Esophagus (tissue), 2 donors: Measurements from ENCODE around the gene SFXN5. TPM values are rescaled to one million over a fixed set of nuclear protein-coding genes. Genes with fewer than 3 reads are reported as not detected.

Experiments used
- H3K27ac ChIP-seq, 2 donors: one replicate each; pipeline ENCODE4 v1.5.1; 2013; ENCODE audit warnings: low read depth in 2 of 2, mild to moderate bottlenecking in 2 of 2, inconsistent platforms in 1 of 2, low read length in 1 of 2, moderate library complexity in 1 of 2
- H3K27me3 ChIP-seq, 2 donors: one replicate each; pipeline ENCODE4 v1.6.1; 2013; ENCODE audit warnings: low read length in 2 of 2, control low read depth in 1 of 2, mild to moderate bottlenecking in 1 of 2; ENCODE audit not compliant: insufficient read depth in 2 of 2, control insufficient read depth in 1 of 2
- H3K36me3 ChIP-seq, 2 donors: one replicate each; pipeline ENCODE4 v1.6.1; 2013; ENCODE audit warnings: low read length in 1 of 2; ENCODE audit not compliant: control insufficient read depth in 2 of 2, insufficient read depth in 2 of 2
- H3K4me1 ChIP-seq, 2 donors: one replicate each; pipeline ENCODE4 v1.6.1; 2013; ENCODE audit warnings: low read length in 1 of 2; ENCODE audit not compliant: control insufficient read depth in 2 of 2, insufficient read depth in 2 of 2
- H3K4me3 ChIP-seq, 2 donors: one replicate each; pipeline ENCODE4 v1.5.1; 2013; ENCODE audit warnings: low read length in 2 of 2, mild to moderate bottlenecking in 2 of 2, low read depth in 1 of 2, moderate library complexity in 1 of 2
- H3K9me3 ChIP-seq, 2 donors: one replicate each; pipeline ENCODE4 v1.6.1; 2013; ENCODE audit warnings: mild to moderate bottlenecking in 2 of 2, low read depth in 1 of 2, low read length in 1 of 2, moderate library complexity in 1 of 2; ENCODE audit not compliant: control insufficient read depth in 2 of 2, insufficient read depth in 1 of 2
- WGBS, 2 donors: extraction: QIAGEN DNeasy Blood & Tissue Kit; methylation state at CpG; one replicate each; pipeline ENCODE4 v1.1.7; 2013; 5-methylcytosine and 5-hydroxymethylcytosine counted together
- polyA plus RNA-seq, 2 donors: library from polyadenylated mRNA; stranded (reverse); fragments of 200-250 nt; gene quantifications; one replicate each; pipeline ENCODE4 v1.2.3, GENCODE V29; 2013
- donor health status: healthy with polysubstance abuse.
- donor health status: Bipolar disorder and iron deficiency.

SFXN5 gene
- polyA plus RNA-seq, 2 donors: 4.2 to 6.6 TPM

DNA sequence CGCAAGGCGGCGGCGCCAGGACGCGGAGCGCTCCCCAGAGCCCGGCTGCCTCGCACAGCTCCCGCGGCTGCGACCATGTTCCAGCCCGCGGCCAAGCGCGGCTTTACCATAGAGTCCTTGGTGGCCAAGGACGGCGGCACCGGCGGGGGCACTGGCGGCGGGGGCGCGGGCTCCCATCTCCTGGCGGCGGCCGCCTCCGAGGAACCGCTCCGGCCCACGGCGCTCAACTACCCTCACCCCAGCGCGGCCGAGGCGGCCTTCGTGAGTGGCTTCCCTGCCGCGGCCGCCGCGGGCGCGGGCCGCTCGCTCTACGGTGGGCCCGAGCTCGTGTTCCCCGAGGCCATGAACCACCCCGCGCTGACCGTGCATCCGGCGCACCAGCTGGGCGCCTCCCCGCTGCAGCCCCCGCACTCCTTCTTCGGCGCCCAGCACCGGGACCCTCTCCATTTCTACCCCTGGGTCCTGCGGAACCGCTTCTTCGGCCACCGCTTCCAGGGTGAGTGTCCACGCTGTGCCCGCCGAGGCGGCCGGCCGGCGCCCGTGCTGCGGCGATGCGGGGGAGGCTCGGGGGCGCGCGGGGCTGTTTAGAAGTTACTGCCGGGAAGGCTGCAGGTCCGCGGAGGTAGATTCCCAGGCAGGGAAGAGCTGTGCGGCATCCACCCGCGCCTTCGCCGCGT is 153.5 kb downstream of the SFXN5 start:
- Histone ChIP-seq H3K36me3 (no peaks in the 10 kb centered on the region), H3K9me3 (peaks cover 0 to 5% of the 10 kb centered on the region in 2 donors), H3K4me1 (peaks cover 14 to 18% of the 10 kb centered on the region in 2 donors), H3K4me3 (peak overlapping the region; percentile 28 to 56), H3K27ac (no peak overlapping the region), H3K27me3 (peaks cover 17 to 61% of the 10 kb centered on the region in 2 donors)
- 2% methylated on average over 62 to 89 of the region's 89 CpGs for WGBS, 2 donors

DNA sequence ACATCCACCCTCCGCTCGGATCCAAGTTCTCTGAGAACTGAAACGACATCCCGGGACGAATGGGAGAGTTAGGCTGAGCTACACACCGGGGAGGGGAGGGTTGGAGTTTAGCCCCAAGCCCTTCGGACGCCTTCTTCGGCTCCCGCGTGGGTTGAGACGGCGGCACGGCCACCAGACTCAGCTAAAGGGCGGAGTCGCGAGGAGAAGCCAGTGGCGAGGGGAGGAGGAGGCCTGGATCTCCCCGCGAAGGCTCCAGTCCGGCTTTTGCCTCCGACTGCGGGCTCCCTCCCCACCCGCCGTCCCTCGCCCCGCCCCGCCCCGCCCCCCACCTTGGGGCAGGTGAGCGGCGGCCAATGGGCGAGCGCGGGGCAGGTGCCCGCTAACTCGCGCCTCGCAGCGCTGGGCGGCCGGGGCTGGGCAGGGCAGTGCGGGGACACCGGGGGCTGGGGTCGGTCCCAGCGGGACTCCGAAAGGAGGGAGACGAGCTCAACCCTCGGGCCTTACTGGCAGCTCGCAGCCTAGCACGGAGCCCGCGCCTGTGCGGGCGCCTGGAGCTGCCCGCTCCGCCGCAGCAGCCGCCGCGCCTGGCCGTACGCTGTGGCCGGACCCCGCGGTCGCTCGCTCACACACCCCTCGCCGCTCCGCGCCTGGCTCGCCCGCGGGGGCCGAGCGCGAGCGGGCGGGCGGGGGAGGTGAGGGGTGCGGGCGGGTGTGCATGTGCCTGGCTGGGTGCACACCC is 154.2 kb downstream of the SFXN5 start, which contains the start of gene EMX1:
EMX1 (plus strand) TSS at position 382 of the 739 bp plus-strand sequence; CDS start at position 716, 334 bp downstream.
- H3K36me3 ChIP-seq: no peaks in the 10 kb centered on the region

DNA sequence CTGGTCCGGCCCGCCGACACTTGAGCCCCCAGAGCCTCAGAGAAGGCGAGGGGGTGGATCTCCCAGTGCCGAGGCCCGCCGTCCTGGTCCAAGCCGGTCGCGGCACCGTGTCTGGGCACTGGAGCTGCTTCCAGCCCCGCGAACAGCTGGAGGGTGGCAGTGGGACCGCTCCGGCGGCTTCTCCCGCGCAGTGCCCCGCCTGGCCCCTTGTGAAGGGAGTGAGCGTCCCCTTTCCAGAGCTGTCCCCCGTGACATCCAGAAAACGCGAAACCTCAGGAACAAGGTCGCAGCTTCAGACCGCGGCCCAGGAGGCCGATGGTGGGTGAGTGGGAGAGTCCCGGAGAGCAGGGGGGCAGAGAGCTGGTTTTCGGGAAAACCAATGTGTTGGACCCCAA is 154.8 kb downstream of the SFXN5 start:
- H3K27ac ChIP-seq: no peak overlapping the region
- WGBS, 2 donors: 2 to 3% methylated on average over 29 of the region's 29 CpGs
- H3K9me3 ChIP-seq: peaks cover 0 to 5% of the 10 kb centered on the region in 2 donors
- peaks cover 14 to 18% of the 10 kb centered on the region in 2 donors for H3K4me1 ChIP-seq
- H3K27me3 ChIP-seq: peaks cover 5 to 61% of the 10 kb centered on the region in 2 donors
- no peaks in the 10 kb centered on the region for H3K36me3 ChIP-seq
- H3K4me3 ChIP-seq: peak overlapping the region; percentile 41 to 56

More for the DNA sequence above, 154.2 kb downstream of the SFXN5 start, which contains the start of gene EMX1:
- Histone ChIP-seq H3K4me3 (peak within 1 kb of the TSS; percentile 41 to 56), H3K4me1 (peaks cover 14 to 18% of the 10 kb centered on the region in 2 donors), H3K9me3 (peaks cover 0 to 5% of the 10 kb centered on the region in 2 donors), H3K27ac (no peak within 1 kb of the TSS), H3K27me3 (peaks cover 11 to 61% of the 10 kb centered on the region in 2 donors)
- 1 to 2% methylated on average over 29 to 82 of the region's 82 CpGs for WGBS, 2 donors

DNA sequence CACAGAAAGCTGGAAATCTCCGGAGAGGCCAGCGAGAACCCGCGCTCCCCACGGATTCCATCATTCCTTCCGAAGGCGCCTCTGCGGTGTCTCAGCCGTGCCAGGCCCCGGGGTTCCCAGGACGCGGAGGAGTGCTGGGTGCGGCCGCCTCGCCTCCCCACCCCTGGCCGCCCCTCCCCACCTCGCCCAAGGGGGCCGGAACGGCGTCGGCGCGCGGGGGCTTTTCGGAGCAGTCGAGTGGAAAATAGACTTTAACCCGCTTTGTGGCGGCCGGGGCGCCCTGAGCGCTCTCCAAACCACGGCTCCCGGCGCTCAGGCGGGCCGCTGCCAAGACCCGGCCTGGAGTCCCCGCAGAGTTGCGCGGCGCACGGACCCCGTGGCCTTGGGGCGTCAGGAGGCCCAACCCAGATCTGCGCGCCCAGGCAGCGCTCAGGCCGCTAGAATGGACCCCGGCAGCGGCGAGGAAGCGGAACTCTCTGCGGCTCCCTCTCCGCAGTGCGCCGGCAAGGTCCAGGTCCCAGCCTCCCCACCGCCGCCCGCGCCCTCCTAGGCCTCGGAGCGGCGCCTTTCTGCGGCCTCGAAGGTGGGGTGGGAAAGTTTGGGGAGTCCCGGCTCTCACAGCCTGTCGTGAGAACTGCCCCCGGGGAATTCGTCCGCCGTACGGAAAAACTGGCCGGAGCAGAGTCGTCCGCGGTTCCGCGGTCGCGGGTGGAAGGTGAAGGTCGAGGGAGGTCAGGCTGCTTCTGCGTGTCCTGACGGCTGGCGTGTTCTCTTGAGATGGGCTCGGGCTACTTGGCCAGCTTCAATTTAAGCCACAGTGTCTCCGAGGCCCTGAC is 155.4 kb downstream of the SFXN5 start:
- H3K27ac ChIP-seq: no peak overlapping the region
- peaks cover 0 to 5% of the 10 kb centered on the region in 2 donors for H3K9me3 ChIP-seq
- H3K4me1 ChIP-seq: peaks cover 14 to 18% of the 10 kb centered on the region in 2 donors
- WGBS, 2 donors: 1% methylated on average over 83 to 86 of the region's 86 CpGs
- H3K36me3 ChIP-seq: no peaks in the 10 kb centered on the region
- peak overlapping the region; percentile 41 to 56 for H3K4me3 ChIP-seq
- peaks cover 4 to 57% of the 10 kb centered on the region in 2 donors for H3K27me3 ChIP-seq

DNA sequence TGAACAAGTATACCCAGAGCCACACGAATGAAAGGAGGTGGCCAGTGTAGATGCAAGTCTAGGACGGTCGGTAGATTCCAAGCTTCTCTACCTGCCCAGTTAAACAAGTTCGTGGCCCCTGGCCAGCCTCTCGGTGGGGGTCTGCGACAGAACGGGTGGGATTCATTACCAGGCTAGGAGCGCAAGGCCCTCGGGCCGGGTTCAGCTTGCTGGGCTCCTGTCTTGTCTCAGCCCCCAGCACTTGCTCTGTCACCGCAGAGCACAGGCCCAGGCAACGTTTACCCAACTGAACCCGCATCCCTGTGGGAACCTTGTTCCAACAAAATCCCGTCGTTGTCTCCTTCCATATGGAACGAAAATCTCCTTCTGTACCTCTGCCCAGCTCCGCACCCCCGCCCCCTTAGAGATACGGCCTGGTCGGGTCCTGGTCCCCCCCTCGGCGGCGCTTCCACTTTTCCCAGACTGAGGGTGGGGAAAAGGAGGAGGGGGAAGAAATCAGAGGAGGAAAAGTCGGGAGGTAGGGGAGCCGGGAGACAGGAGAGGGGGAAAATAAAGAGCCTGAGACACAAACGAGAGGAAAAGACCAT is 156.1 kb downstream of the SFXN5 start:
- H3K27me3 ChIP-seq: peaks cover 0 to 50% of the 10 kb centered on the region in 2 donors
- H3K36me3 ChIP-seq: no peaks in the 10 kb centered on the region
- peaks cover 0 to 3% of the 10 kb centered on the region in 2 donors for H3K9me3 ChIP-seq
- peaks cover 14 to 18% of the 10 kb centered on the region in 2 donors for H3K4me1 ChIP-seq
- H3K27ac ChIP-seq: no peak overlapping the region
- whole genome bisulfite sequencing, 2 donors: 3 to 6% methylated on average over 26 of the region's 26 CpGs
- H3K4me3 ChIP-seq: peak overlapping the region in 1 of 2 donors; percentile 56

DNA sequence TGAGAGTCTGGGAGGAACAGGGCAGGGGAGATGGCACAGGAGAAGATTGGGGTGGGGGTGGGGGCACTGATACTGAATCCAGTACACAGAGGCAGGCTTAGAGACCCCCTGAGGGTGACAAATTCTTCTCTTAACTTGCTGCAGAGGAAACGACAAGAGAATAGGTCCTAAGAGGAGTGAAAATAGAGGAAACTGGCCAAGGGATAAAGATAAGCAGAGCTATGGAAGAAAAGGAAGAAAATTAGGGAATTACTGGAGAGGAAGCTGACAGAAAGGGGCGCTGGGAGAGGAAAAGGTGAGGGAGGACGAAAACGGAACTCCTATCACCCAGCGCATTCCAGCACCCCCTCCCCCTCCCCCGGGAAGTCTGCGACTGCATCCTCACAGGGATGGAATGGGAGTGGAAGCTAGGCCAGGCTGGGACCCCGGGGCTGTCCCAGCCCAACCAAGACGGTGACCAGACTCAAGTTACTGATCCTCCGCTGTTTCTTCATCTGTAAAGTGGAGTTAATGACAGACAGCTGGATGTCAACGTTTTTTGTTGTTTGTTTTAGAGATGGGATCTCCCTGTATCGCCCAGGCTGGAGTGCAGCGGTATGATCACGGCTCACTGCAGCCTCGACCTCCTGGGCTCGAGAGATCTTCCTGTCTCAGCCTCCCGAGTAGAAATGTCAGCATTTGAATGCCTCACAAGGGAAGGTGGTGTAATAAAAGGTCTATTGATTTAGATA is 156.8 kb downstream of the SFXN5 start:
- 7 to 10% methylated on average over 13 to 17 of the region's 17 CpGs for WGBS, 2 donors
- H3K36me3 ChIP-seq: no peaks in the 10 kb centered on the region
- peaks cover 8 to 18% of the 10 kb centered on the region in 2 donors for H3K4me1 ChIP-seq
- no peaks in the 10 kb centered on the region for H3K9me3 ChIP-seq
- no peak overlapping the region for H3K4me3 ChIP-seq
- H3K27me3 ChIP-seq: peaks cover 0 to 44% of the 10 kb centered on the region in 2 donors
- H3K27ac ChIP-seq: no peak overlapping the region

DNA sequence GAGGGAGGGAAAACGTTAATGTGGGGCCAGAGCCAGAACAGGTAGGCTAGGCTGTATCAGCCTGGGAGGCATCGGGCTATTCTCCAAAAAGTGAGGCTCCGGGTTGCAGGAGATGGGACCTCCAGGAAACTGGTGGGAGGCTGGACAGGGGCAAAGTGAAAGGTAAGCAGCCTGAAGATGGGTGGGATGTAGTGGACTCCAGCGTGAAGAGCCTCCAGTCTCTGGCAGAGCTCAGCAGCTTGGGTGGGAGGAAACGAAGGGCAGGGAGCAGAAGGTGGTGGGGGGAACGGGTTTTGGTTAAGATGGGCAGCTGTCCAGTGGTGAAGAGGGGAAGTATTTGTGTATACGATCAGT is 157.3 kb downstream of the SFXN5 start:
- 8 to 9% methylated on average over 7 of the region's 7 CpGs for WGBS, 2 donors
- Histone ChIP-seq H3K9me3 (no peaks in the 10 kb centered on the region), H3K27me3 (peaks cover 0 to 38% of the 10 kb centered on the region in 2 donors), H3K27ac (no peak overlapping the region), H3K4me1 (peaks cover 8 to 18% of the 10 kb centered on the region in 2 donors), H3K36me3 (no peaks in the 10 kb centered on the region), H3K4me3 (no peak overlapping the region)

DNA sequence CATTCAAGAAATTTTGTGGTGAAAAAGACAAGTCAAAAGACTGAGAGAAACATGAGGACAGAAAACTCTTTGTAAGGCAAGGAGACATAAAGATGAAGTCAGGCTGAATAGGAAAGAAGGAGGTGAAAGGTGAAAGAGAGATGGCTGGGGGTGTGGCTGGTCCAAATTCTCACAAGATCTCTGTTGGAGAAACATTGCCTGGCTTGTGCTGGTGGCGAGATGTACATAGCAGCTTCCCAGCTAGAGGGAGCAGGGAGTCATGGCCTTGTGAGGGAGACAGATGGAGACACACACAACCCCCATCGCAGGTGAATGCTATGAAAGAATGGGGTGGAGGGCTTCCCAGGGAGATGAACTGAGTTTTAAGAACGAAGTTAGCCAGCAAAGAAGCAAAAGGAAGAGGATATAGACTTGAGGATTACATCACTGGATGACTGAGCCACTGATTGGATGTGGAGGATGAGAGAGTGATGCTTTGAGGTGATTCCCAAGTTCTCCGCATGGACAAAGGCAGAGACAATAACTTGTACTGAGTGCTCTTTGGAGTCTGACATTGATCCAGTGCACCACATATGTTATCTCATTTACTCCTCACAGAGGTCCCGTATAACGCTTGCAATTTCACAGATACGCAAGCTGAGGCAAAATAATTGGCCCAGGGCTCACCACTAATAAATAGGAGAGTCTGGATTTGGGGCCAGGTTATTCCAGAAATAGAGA is 157.9 kb downstream of the SFXN5 start:
- no peaks in the 10 kb centered on the region for H3K36me3 ChIP-seq
- no peak overlapping the region for H3K27ac ChIP-seq
- H3K27me3 ChIP-seq: peaks cover 0 to 33% of the 10 kb centered on the region in 2 donors
- 23 to 24% methylated on average over 7 of the region's 7 CpGs for WGBS, 2 donors
- H3K4me3 ChIP-seq: no peak overlapping the region
- H3K9me3 ChIP-seq: no peaks in the 10 kb centered on the region
- H3K4me1 ChIP-seq: peaks cover 8 to 17% of the 10 kb centered on the region in 2 donors
